ENCODE measurements around the gene CLCNKB.

The CLCNKB gene

GRCh38 chr1:16092097-16092922, 48.7 kb downstream of the CLCNKB start:
- DNase-seq (ENCODE audit: insufficient read length, low spot score) (no peak), FAIRE-seq (no peak)
- no peak for TF ChIP-seq CTCF (IDR thresholded peaks at IDR 0.05; ENCODE audit: insufficient read depth, missing control alignments)

- no peak for DNase-seq (ENCODE audit: insufficient read length, low spot score)
- TF ChIP-seq CTCF (IDR thresholded peaks at IDR 0.05; ENCODE audit: insufficient read depth, missing control alignments): no peak
- no peak for FAIRE-seq
Observed at GRCh38 chr1:16092923-16093511, 49.4 kb downstream of the CLCNKB start.

GRCh38 chr1:16093611-16094010, 50.0 kb downstream of the CLCNKB start:
- FAIRE-seq (no peak), DNase-seq (ENCODE audit: insufficient read length, low spot score) (no peak)
- TF ChIP-seq CTCF (IDR thresholded peaks at IDR 0.05; ENCODE audit: insufficient read depth, missing control alignments): no peak

GRCh38 chr1:16094453-16095158, 51.0 kb downstream of the CLCNKB start:
- DNase-seq (ENCODE audit: insufficient read length, low spot score) (no peak), FAIRE-seq (no peak)
- TF ChIP-seq CTCF (IDR thresholded peaks at IDR 0.05; ENCODE audit: insufficient read depth, missing control alignments): no peak

- no peak for FAIRE-seq
- no peak for DNase-seq (ENCODE audit: insufficient read length, low spot score)
- TF ChIP-seq CTCF (IDR thresholded peaks at IDR 0.05; ENCODE audit: insufficient read depth, missing control alignments): no peak
Observed at GRCh38 chr1:16095447-16095846, 51.9 kb downstream of the CLCNKB start.

GRCh38 chr1:16099412-16099811, 55.8 kb downstream of the CLCNKB start:
- no peak for DNase-seq (ENCODE audit: insufficient read length, low spot score)
- no peak for TF ChIP-seq CTCF (IDR thresholded peaks at IDR 0.05; ENCODE audit: insufficient read depth, missing control alignments)
- FAIRE-seq: no peak

Measured in D721Med (cell line).